Activated naive CD4-positive, alpha-beta T cell treated with anti-CD3 and anti-CD28 coated beads, Interleukin-2, amount 10 ng/mL, durations not matched to agents 7 days and 5 days (primary cell): ENCODE results near the gene PAK4.
A peak's percentile ranks its signal among the peaks of the same experiment; 100 is the strongest.
"Not testable (repeated sequence)": the region's sequence is repeated elsewhere in the genome, so short reads cannot be mapped to it uniquely, and the experiment has no call there.

Source experiments
- CTCF ChIA-PET: fragments of 350-600 bp; sonication (Branson Sonifier 250); formaldehyde crosslinking; loops from one replicate; lab custom pipeline; 2021; ENCODE audit warnings: antibody characterized with exemption; lab: Charles Lee
- DNase-seq: peaks from one replicate; pipeline ENCODE4 v3.0.0-alpha.2; 2020
- H3K27ac Mint-ChIP-seq: one replicate; pipeline ENCODE4 v1.8.0; 2021; ENCODE audit warnings: mild to moderate bottlenecking, moderate library complexity, mixed read lengths
- H3K27me3 Mint-ChIP-seq: one replicate; pipeline ENCODE4 v1.8.0; 2021; ENCODE audit warnings: mild to moderate bottlenecking, mixed read lengths
- H3K36me3 Mint-ChIP-seq: one replicate; pipeline ENCODE4 v1.8.0; 2021; ENCODE audit warnings: mixed read lengths
- H3K4me1 Mint-ChIP-seq: one replicate; pipeline ENCODE4 v1.8.0; 2021; ENCODE audit warnings: mixed read lengths
- H3K4me3 Mint-ChIP-seq: one replicate; pipeline ENCODE4 v1.8.0; 2021; ENCODE audit warnings: mild to moderate bottlenecking, moderate library complexity, mixed read lengths
- H3K9me3 Mint-ChIP-seq: one replicate; pipeline ENCODE4 v1.8.0; 2021; ENCODE audit warnings: mixed read lengths

PAK4 gene

GRCh38 chr19:39090881-39091280 is 34.7 kb upstream of the PAK4 start:
- H3K27me3 Mint-ChIP-seq: peaks cover 51% of the 10 kb centered on the region
- no peak overlapping the region for H3K27ac Mint-ChIP-seq
- DNase-seq: no peak
- CTCF ChIA-PET: no interaction called here
- H3K4me1 Mint-ChIP-seq: no peaks in the 10 kb centered on the region
- H3K4me3 Mint-ChIP-seq: no peak overlapping the region
- no peaks in the 10 kb centered on the region for H3K36me3 Mint-ChIP-seq
- H3K9me3 Mint-ChIP-seq: no peaks in the 10 kb centered on the region

- H3K4me3 Mint-ChIP-seq, CTCF ChIA-PET, H3K27ac Mint-ChIP-seq, H3K9me3 Mint-ChIP-seq, H3K4me1 Mint-ChIP-seq, DNase-seq, H3K36me3 Mint-ChIP-seq: not testable (repeated sequence)
- H3K27me3 Mint-ChIP-seq: peaks cover 75% of the 10 kb centered on the region
Measured at GRCh38 chr19:39095799-39096540, 29.6 kb upstream of the PAK4 start.

GRCh38 chr19:39097299-39097698 is 28.3 kb upstream of the PAK4 start:
- Mint-ChIP-seq H3K27ac (no peak overlapping the region), H3K4me1 (no peaks in the 10 kb centered on the region), H3K4me3 (no peak overlapping the region), H3K27me3 (peaks cover 75% of the 10 kb centered on the region), H3K9me3 (no peaks in the 10 kb centered on the region), H3K36me3 (no peaks in the 10 kb centered on the region)
- CTCF ChIA-PET: no interaction called here
- DNase-seq: no peak

- Mint-ChIP-seq H3K27me3 (peaks cover 77% of the 10 kb centered on the region), H3K9me3 (no peaks in the 10 kb centered on the region)
- CTCF ChIA-PET: no interaction called here
Measured at GRCh38 chr19:39097721-39098120, 27.9 kb upstream of the PAK4 start.

GRCh38 chr19:39098365-39099269 is 27.0 kb upstream of the PAK4 start:
- CTCF ChIA-PET: no interaction called here

More at GRCh38 chr19:39097721-39098120, 27.9 kb upstream of the PAK4 start:
- H3K4me3 Mint-ChIP-seq: no peak overlapping the region
- no peak for DNase-seq
- no peaks in the 10 kb centered on the region for H3K36me3 Mint-ChIP-seq
- H3K4me1 Mint-ChIP-seq: no peaks in the 10 kb centered on the region
- no peak overlapping the region for H3K27ac Mint-ChIP-seq

GRCh38 chr19:39099341-39099740 is 26.2 kb upstream of the PAK4 start:
- H3K9me3 Mint-ChIP-seq: no peaks in the 10 kb centered on the region
- CTCF ChIA-PET: no interaction called here
- no peak for DNase-seq
- H3K27me3 Mint-ChIP-seq: peaks cover 66% of the 10 kb centered on the region
- H3K4me3 Mint-ChIP-seq: no peak overlapping the region
- H3K4me1 Mint-ChIP-seq: no peaks in the 10 kb centered on the region
- no peaks in the 10 kb centered on the region for H3K36me3 Mint-ChIP-seq
- H3K27ac Mint-ChIP-seq: no peak overlapping the region

More at GRCh38 chr19:39098365-39099269, 27.0 kb upstream of the PAK4 start:
- no peak for DNase-seq
- no peak overlapping the region for H3K27ac Mint-ChIP-seq
- H3K36me3 Mint-ChIP-seq: no peaks in the 10 kb centered on the region
- no peaks in the 10 kb centered on the region for H3K4me1 Mint-ChIP-seq
- no peaks in the 10 kb centered on the region for H3K9me3 Mint-ChIP-seq
- peaks cover 70% of the 10 kb centered on the region for H3K27me3 Mint-ChIP-seq
- H3K4me3 Mint-ChIP-seq: no peak overlapping the region

GRCh38 chr19:39100500-39101166 is 25.0 kb upstream of the PAK4 start:
- no peaks in the 10 kb centered on the region for H3K4me1 Mint-ChIP-seq
- no peaks in the 10 kb centered on the region for H3K36me3 Mint-ChIP-seq
- no peaks in the 10 kb centered on the region for H3K9me3 Mint-ChIP-seq
- CTCF ChIA-PET: no interaction called here
- DNase-seq: no peak
- H3K27me3 Mint-ChIP-seq: peaks cover 53% of the 10 kb centered on the region
- no peak overlapping the region for H3K27ac Mint-ChIP-seq
- no peak overlapping the region for H3K4me3 Mint-ChIP-seq

- no peak overlapping the region for H3K27ac Mint-ChIP-seq
- H3K4me3 Mint-ChIP-seq: no peak overlapping the region
- H3K36me3 Mint-ChIP-seq: no peaks in the 10 kb centered on the region
- no peaks in the 10 kb centered on the region for H3K9me3 Mint-ChIP-seq
- no peak for DNase-seq
- peaks cover 30% of the 10 kb centered on the region for H3K27me3 Mint-ChIP-seq
- H3K4me1 Mint-ChIP-seq: no peaks in the 10 kb centered on the region
- CTCF ChIA-PET: no interaction called here
Measured at GRCh38 chr19:39103151-39103550, 22.4 kb upstream of the PAK4 start.

- Mint-ChIP-seq H3K27me3 (peaks cover 20% of the 10 kb centered on the region), H3K9me3 (no peaks in the 10 kb centered on the region), H3K4me1 (no peaks in the 10 kb centered on the region), H3K4me3 (no peak overlapping the region), H3K36me3 (no peaks in the 10 kb centered on the region), H3K27ac (no peak overlapping the region)
- CTCF ChIA-PET: interaction anchor here (1.2 kb wide), 1 partner anchor 16 kb away, joined by 4 read pairs; no protein-coding TSS in a partner anchor
- DNase-seq: no peak
Measured at GRCh38 chr19:39104186-39104596, 21.4 kb upstream of the PAK4 start.

- DNase-seq: no peak
- Mint-ChIP-seq H3K4me3 (no peak overlapping the region), H3K36me3 (no peaks in the 10 kb centered on the region), H3K9me3 (no peaks in the 10 kb centered on the region), H3K27ac (no peak overlapping the region), H3K27me3 (peaks cover 11% of the 10 kb centered on the region), H3K4me1 (no peaks in the 10 kb centered on the region)
- CTCF ChIA-PET: no interaction called here
Measured at GRCh38 chr19:39106194-39106593, 19.4 kb upstream of the PAK4 start.

GRCh38 chr19:39109641-39110040 is 15.9 kb upstream of the PAK4 start:
- no peaks in the 10 kb centered on the region for H3K36me3 Mint-ChIP-seq
- H3K9me3 Mint-ChIP-seq: no peaks in the 10 kb centered on the region
- CTCF ChIA-PET: interaction anchor here (0.6 to 2.2 kb wide), 10 partner anchors 9 to 446 kb away, joined by 3 to 6 read pairs (median 3); partner anchors contain the start of gene ACP7

GRCh38 chr19:39110263-39110967 is 15.2 kb upstream of the PAK4 start:
- CTCF ChIA-PET: interaction anchor here (0.6 to 2.2 kb wide), 10 partner anchors 9 to 446 kb away, joined by 3 to 6 read pairs (median 4); partner anchors contain the start of gene ACP7
- Mint-ChIP-seq H3K9me3 (no peaks in the 10 kb centered on the region), H3K27me3 (peaks cover 22% of the 10 kb centered on the region), H3K4me1 (no peaks in the 10 kb centered on the region), H3K4me3 (no peak overlapping the region), H3K27ac (no peak overlapping the region), H3K36me3 (no peaks in the 10 kb centered on the region)
- peak; percentile 83 for DNase-seq

More at GRCh38 chr19:39109641-39110040, 15.9 kb upstream of the PAK4 start:
- peaks cover 22% of the 10 kb centered on the region for H3K27me3 Mint-ChIP-seq
- H3K27ac Mint-ChIP-seq: no peak overlapping the region
- no peak for DNase-seq
- H3K4me1 Mint-ChIP-seq: no peaks in the 10 kb centered on the region
- H3K4me3 Mint-ChIP-seq: no peak overlapping the region

- no peak for DNase-seq
- no peaks in the 10 kb centered on the region for H3K9me3 Mint-ChIP-seq
- no peaks in the 10 kb centered on the region for H3K36me3 Mint-ChIP-seq
- H3K27ac Mint-ChIP-seq: no peak overlapping the region
- H3K4me1 Mint-ChIP-seq: no peaks in the 10 kb centered on the region
- no peak overlapping the region for H3K4me3 Mint-ChIP-seq
- H3K27me3 Mint-ChIP-seq: peaks cover 26% of the 10 kb centered on the region
- CTCF ChIA-PET: interaction anchor here (1.3 kb wide), 1 partner anchor 89 kb away, joined by 3 read pairs; no protein-coding TSS in a partner anchor
Measured at GRCh38 chr19:39111593-39112199, 13.9 kb upstream of the PAK4 start.
